BLaER1 treated with 17β-estradiol and CSF1 and Interleukin-3, amounts not matched to agents 10 nM and 100 nM (cell line): ENCODE results near the gene ALDH16A1.

Source experiments
- H3K27ac ChIP-seq, 11 experiments: shearing (Covaris generic); formaldehyde crosslinking; 2 replicates each; pipeline ENCODE4 v1.8.1; 2022
- H3K27me3 ChIP-seq, 11 experiments: shearing (Covaris generic); formaldehyde crosslinking; 2 replicates each; pipeline ENCODE4 v1.8.1; 2022
- H3K36me3 ChIP-seq, 11 experiments: shearing (Covaris generic); formaldehyde crosslinking; 2 replicates each; pipeline ENCODE4 v1.8.1; 2022
- H3K4me1 ChIP-seq, 10 experiments: shearing (Covaris generic); formaldehyde crosslinking; 2 replicates each; pipeline ENCODE4 v1.8.1; 2022
- H3K4me2 ChIP-seq, 11 experiments: shearing (Covaris generic); formaldehyde crosslinking; 2 replicates each; pipeline ENCODE4 v1.8.1; 2022
- H3K4me3 ChIP-seq, 10 experiments: shearing (Covaris generic); formaldehyde crosslinking; 2 replicates each; pipeline ENCODE4 v1.8.1; 2022
- H3K9ac ChIP-seq, 11 experiments: shearing (Covaris generic); formaldehyde crosslinking; 2 replicates each; pipeline ENCODE4 v1.8.1; 2022
- H3K9me3 ChIP-seq, 11 experiments: shearing (Covaris generic); formaldehyde crosslinking; replicated peaks in 1 of 11; 2 replicates each; pipeline ENCODE4 v1.8.1; 2022
- H4K20me1 ChIP-seq, 11 experiments: shearing (Covaris generic); formaldehyde crosslinking; 2 replicates each; pipeline ENCODE4 v1.8.1; 2022
- Cebpa-rat ChIP-seq, 11 experiments: shearing (Covaris generic); IDR thresholded peaks; 2 replicates each; pipeline ENCODE4 v1.8.1; 2022

The ALDH16A1 gene

GRCh38 chr19:49475995-49476880 lies 23.2 kb downstream of the ALDH16A1 start:
- Histone ChIP-seq H3K4me1 (peaks cover 17 to 62% (median 57%) of the 10 kb centered on the region in 10 experiments), H3K36me3 (no peaks in the 10 kb centered on the region; a peak in 1 of 22 replicates), H4K20me1 (no peaks in the 10 kb centered on the region), H3K4me3 (no peak overlapping the region), H3K4me2 (peak overlapping the region; percentile 19 to 96 (median 86); a peak in 18 of 22 replicates), H3K9me3 (no peaks in the 10 kb centered on the region), H3K27ac (peak overlapping the region in 5 of 11 experiments; percentile 26 to 71 (median 28); a peak in 7 of 22 replicates), H3K27me3 (no peaks in the 10 kb centered on the region), H3K9ac (peak overlapping the region in 2 of 11 experiments; percentile 5 to 23; a peak in 1 of 22 replicates)
- TF ChIP-seq Cebpa-rat (IDR thresholded peaks at IDR 0.05): no peak

GRCh38 chr19:49479975-49480628 lies 27.1 kb downstream of the ALDH16A1 start:
- no peak for TF ChIP-seq Cebpa-rat (IDR thresholded peaks at IDR 0.05)
- no peak overlapping the region for H3K27ac ChIP-seq
- no peaks in the 10 kb centered on the region for H3K27me3 ChIP-seq
- no peak overlapping the region for H3K4me2 ChIP-seq
- peaks cover 0 to 28% (median 23%) of the 10 kb centered on the region in 10 experiments; a peak in 18 of 20 replicates for H3K4me1 ChIP-seq
- H4K20me1 ChIP-seq: no peaks in the 10 kb centered on the region
- H3K4me3 ChIP-seq: no peak overlapping the region
- H3K36me3 ChIP-seq: no peaks in the 10 kb centered on the region
- no peaks in the 10 kb centered on the region for H3K9me3 ChIP-seq
- no peak overlapping the region for H3K9ac ChIP-seq

GRCh38 chr19:49481020-49481683 lies 28.1 kb downstream of the ALDH16A1 start:
- no peaks in the 10 kb centered on the region for H3K9me3 ChIP-seq
- H3K36me3 ChIP-seq: no peaks in the 10 kb centered on the region

GRCh38 chr19:49486232-49486631 lies 33.2 kb downstream of the ALDH16A1 start:
- Histone ChIP-seq H3K36me3 (peaks cover 28 to 35% (median 33%) of the 10 kb centered on the region in 11 experiments), H3K4me1 (peaks cover 20 to 38% (median 22%) of the 10 kb centered on the region in 10 experiments), H3K9me3 (peaks cover 0 to 7% (median 0%) of the 10 kb centered on the region in 11 experiments; a peak in 2 of 22 replicates), H4K20me1 (peaks cover 33 to 37% (median 35%) of the 10 kb centered on the region in 11 experiments), H3K27ac (peak overlapping the region in 8 of 11 experiments; percentile 72 to 98 (median 94); a peak in 14 of 22 replicates), H3K27me3 (no peaks in the 10 kb centered on the region), H3K4me2 (peak overlapping the region in 3 of 11 experiments; percentile 6 to 46 (median 33); a peak in 1 of 22 replicates), H3K4me3 (no peak overlapping the region), H3K9ac (no peak overlapping the region; a peak in 1 of 22 replicates)
- TF ChIP-seq Cebpa-rat (IDR thresholded peaks at IDR 0.05): no peak

More at GRCh38 chr19:49481020-49481683, 28.1 kb downstream of the ALDH16A1 start:
- Histone ChIP-seq H3K27ac (no peak overlapping the region; a peak in 1 of 22 replicates), H3K27me3 (no peaks in the 10 kb centered on the region), H3K4me3 (no peak overlapping the region), H3K4me2 (peak overlapping the region in 1 of 11 experiments; percentile 11; a peak in 1 of 22 replicates), H3K4me1 (peaks cover 0 to 19% (median 14%) of the 10 kb centered on the region in 10 experiments; a peak in 17 of 20 replicates), H3K9ac (no peak overlapping the region; a peak in 2 of 22 replicates), H4K20me1 (no peaks in the 10 kb centered on the region)
- TF ChIP-seq Cebpa-rat (IDR thresholded peaks at IDR 0.05): no peak

- Histone ChIP-seq H3K9me3 (peaks cover 0 to 7% (median 0%) of the 10 kb centered on the region in 11 experiments; a peak in 2 of 22 replicates), H4K20me1 (peaks cover 38 to 43% (median 41%) of the 10 kb centered on the region in 11 experiments), H3K27ac (peak overlapping the region; percentile 72 to 98 (median 95); a peak in 21 of 22 replicates), H3K4me2 (peak overlapping the region in 9 of 11 experiments; percentile 6 to 69 (median 32); a peak in 9 of 22 replicates), H3K4me1 (peaks cover 20 to 36% (median 24%) of the 10 kb centered on the region in 10 experiments), H3K27me3 (no peaks in the 10 kb centered on the region), H3K9ac (peak overlapping the region in 9 of 11 experiments; percentile 41 to 99 (median 98); a peak in 15 of 22 replicates), H3K36me3 (peaks cover 33 to 41% (median 39%) of the 10 kb centered on the region in 11 experiments), H3K4me3 (peak overlapping the region in 2 of 10 experiments; percentile 52 to 98; a peak in 4 of 20 replicates)
- no peak for TF ChIP-seq Cebpa-rat (IDR thresholded peaks at IDR 0.05)
These were observed 33.8 kb downstream of the ALDH16A1 start for GRCh38 chr19:49486710-49487276.

- Histone ChIP-seq H4K20me1 (peaks cover 43 to 49% (median 47%) of the 10 kb centered on the region in 11 experiments), H3K4me2 (peak within 1 kb of the TSS; percentile 79 to 97 (median 93)), H3K27ac (peak within 1 kb of the TSS; percentile 90 to 98 (median 95)), H3K27me3 (no peaks in the 10 kb centered on the region), H3K4me1 (peaks cover 20 to 43% (median 24%) of the 10 kb centered on the region in 10 experiments), H3K9me3 (peaks cover 0 to 7% (median 0%) of the 10 kb centered on the region in 11 experiments; a peak in 2 of 22 replicates), H3K9ac (peak within 1 kb of the TSS; percentile 93 to 99 (median 97)), H3K36me3 (peaks cover 40 to 47% (median 46%) of the 10 kb centered on the region in 11 experiments), H3K4me3 (peak within 1 kb of the TSS; percentile 89 to 99 (median 96))
- peak in 9 of 11 experiments; percentile 53 to 97 (median 83); a peak in 16 of 22 replicates for TF ChIP-seq Cebpa-rat (IDR thresholded peaks at IDR 0.05)
These were observed 34.4 kb downstream of the ALDH16A1 start, which contains the start of gene RPL13A for GRCh38 chr19:49487277-49488045. Gene RPL13A (plus strand): TSS chr19:49487608. CDS start chr19:49487630, 22 bp downstream.
